ENCODE data around the gene LHX8.

LHX8 gene

GRCh38 chr1:75198761-75199160, 64.6 kb downstream of the LHX8 start:
- H2AFZ ChIP-seq (ENCODE audit: low read depth, low read length, severe bottlenecking) = no peak overlapping the region

DNA sequence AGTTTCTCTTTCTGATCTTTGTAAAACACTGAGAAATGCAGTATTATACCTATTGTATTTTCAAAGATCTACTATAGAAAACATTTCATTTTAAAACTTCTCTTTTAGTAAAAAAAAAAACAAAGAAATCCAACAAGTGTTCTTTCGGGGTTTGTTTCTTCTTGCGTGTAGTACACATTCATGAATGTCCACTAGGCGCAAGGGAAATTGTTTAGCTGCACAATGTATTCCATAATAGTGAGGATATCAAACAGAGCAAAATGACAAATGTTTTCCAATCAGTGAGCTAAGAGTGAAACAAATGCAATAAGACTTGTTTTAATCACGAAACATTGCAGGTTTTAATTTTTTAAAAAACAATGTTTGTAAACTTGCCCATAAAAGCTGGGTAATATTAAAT, 68.6 kb downstream of the LHX8 start:
- no peak overlapping the region for H3K4me3 ChIP-seq (ENCODE audit: insufficient read depth, low read length, poor library complexity, severe bottlenecking)
- H4K20me1 ChIP-seq (ENCODE audit: low read depth, low read length) = no peaks in the 10 kb centered on the region
- no peaks in the 10 kb centered on the region for H3K27me3 ChIP-seq (ENCODE audit: low read length)
- H3K9me3 ChIP-seq (ENCODE audit: insufficient read depth, low read length) = no peaks in the 10 kb centered on the region
- H3K79me2 ChIP-seq (ENCODE audit: insufficient read depth, low read length) = no peaks in the 10 kb centered on the region
- no peaks in the 10 kb centered on the region for H3K9me2 ChIP-seq (replicated peaks; ENCODE audit: insufficient read depth, low read length)
- no peak overlapping the region for H2AFZ ChIP-seq (ENCODE audit: low read depth, low read length, severe bottlenecking)
- no peaks in the 10 kb centered on the region for H3F3A ChIP-seq (ENCODE audit: insufficient read depth)
- no peaks in the 10 kb centered on the region for H3K36me3 ChIP-seq (ENCODE audit: low read length)
- no peak overlapping the region for H3K27ac ChIP-seq (ENCODE audit: low read depth, low read length)
- H3K9ac ChIP-seq (ENCODE audit: low read length) = no peak overlapping the region
- no peak overlapping the region for H3K4me2 ChIP-seq (ENCODE audit: low read depth, low read length, poor library complexity, severe bottlenecking)
- TF ChIP-seq EZH2phosphoT487 (conservative IDR thresholded peaks at IDR 0.05; ENCODE audit: low read length) = no peak
- TF ChIP-seq, protein P1, sequence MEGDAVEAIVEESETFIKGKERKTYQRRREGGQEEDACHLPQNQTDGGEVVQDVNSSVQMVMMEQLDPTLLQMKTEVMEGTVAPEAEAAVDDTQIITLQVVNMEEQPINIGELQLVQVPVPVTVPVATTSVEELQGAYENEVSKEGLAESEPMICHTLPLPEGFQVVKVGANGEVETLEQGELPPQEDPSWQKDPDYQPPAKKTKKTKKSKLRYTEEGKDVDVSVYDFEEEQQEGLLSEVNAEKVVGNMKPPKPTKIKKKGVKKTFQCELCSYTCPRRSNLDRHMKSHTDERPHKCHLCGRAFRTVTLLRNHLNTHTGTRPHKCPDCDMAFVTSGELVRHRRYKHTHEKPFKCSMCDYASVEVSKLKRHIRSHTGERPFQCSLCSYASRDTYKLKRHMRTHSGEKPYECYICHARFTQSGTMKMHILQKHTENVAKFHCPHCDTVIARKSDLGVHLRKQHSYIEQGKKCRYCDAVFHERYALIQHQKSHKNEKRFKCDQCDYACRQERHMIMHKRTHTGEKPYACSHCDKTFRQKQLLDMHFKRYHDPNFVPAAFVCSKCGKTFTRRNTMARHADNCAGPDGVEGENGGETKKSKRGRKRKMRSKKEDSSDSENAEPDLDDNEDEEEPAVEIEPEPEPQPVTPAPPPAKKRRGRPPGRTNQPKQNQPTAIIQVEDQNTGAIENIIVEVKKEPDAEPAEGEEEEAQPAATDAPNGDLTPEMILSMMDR (IDR thresholded peaks at IDR 0.05; ENCODE audit: insufficient read depth, low read length, poor library complexity, severe bottlenecking) = no peak

More at GRCh38 chr1:75198761-75199160, 64.6 kb downstream of the LHX8 start:
- H3K36me3 ChIP-seq (ENCODE audit: low read length) = no peaks in the 10 kb centered on the region
- H3K27ac ChIP-seq (ENCODE audit: low read depth, low read length) = no peak overlapping the region
- TF ChIP-seq, protein P1 (IDR thresholded peaks at IDR 0.05; ENCODE audit: insufficient read depth, low read length, poor library complexity, severe bottlenecking) = no peak
- TF ChIP-seq EZH2phosphoT487 (conservative IDR thresholded peaks at IDR 0.05; ENCODE audit: low read length) = no peak
- H3K79me2 ChIP-seq (ENCODE audit: insufficient read depth, low read length) = no peaks in the 10 kb centered on the region
- H3F3A ChIP-seq (ENCODE audit: insufficient read depth) = no peaks in the 10 kb centered on the region
- no peak overlapping the region for H3K4me2 ChIP-seq (ENCODE audit: low read depth, low read length, poor library complexity, severe bottlenecking)
- H3K9me2 ChIP-seq (replicated peaks; ENCODE audit: insufficient read depth, low read length) = no peaks in the 10 kb centered on the region
- no peaks in the 10 kb centered on the region for H4K20me1 ChIP-seq (ENCODE audit: low read depth, low read length)
- no peak overlapping the region for H3K9ac ChIP-seq (ENCODE audit: low read length)
- no peaks in the 10 kb centered on the region for H3K9me3 ChIP-seq (ENCODE audit: insufficient read depth, low read length)
- H3K4me3 ChIP-seq (ENCODE audit: insufficient read depth, low read length, poor library complexity, severe bottlenecking) = no peak overlapping the region
- no peaks in the 10 kb centered on the region for H3K27me3 ChIP-seq (ENCODE audit: low read length)

DNA sequence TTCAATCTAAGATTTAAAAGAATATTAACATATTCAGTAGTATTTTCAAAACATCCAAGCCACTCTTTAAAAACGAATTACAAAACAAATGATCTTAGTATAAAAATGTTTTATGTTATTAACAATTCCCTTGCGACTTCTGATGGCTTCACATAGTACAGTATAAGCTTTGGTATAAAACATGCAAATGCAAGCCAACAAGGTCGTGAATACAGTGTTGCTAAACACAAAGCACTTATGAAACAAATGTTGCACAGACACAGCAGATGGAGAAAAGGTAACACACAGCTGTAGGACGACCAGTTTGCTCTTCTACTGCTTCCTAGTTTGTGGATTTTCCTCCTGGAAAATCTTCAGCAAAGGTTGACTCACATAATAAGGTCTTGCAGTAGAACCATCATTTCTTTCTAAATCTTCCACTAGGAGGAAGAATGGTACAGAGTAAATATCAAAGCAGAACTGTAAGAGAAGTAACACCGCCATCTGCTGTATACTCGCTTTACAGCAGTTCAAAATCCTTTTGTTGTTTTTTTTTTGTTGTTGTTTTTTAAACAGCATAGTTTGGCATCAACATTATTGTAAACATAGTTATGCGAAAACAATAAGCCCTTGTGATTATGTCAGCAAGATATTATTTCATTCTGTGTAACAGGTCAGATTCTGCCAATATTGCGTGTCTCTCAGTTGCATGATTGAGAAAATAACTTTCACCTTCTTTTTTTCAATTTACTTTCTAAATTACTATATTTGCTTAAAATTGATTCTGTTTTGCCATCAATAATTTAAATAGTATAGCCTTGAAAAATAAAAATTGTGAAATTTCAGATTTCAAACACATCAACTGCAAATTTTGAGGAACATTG, 69.5 kb downstream of the LHX8 start:
- Histone ChIP-seq H3K27ac (ENCODE audit: low read depth, low read length) (no peak overlapping the region), H3K9ac (ENCODE audit: low read length) (no peak overlapping the region), H3K36me3 (ENCODE audit: low read length) (no peaks in the 10 kb centered on the region), H3K79me2 (ENCODE audit: insufficient read depth, low read length) (no peaks in the 10 kb centered on the region), H2AFZ (ENCODE audit: low read depth, low read length, severe bottlenecking) (no peak overlapping the region), H3K9me2 (replicated peaks; ENCODE audit: insufficient read depth, low read length) (no peaks in the 10 kb centered on the region), H3K4me3 (ENCODE audit: insufficient read depth, low read length, poor library complexity, severe bottlenecking) (no peak overlapping the region), H3K27me3 (ENCODE audit: low read length) (no peaks in the 10 kb centered on the region), H3K4me2 (ENCODE audit: low read depth, low read length, poor library complexity, severe bottlenecking) (peak overlapping the region; percentile 23), H4K20me1 (ENCODE audit: low read depth, low read length) (no peaks in the 10 kb centered on the region), H3F3A (ENCODE audit: insufficient read depth) (no peaks in the 10 kb centered on the region), H3K9me3 (ENCODE audit: insufficient read depth, low read length) (no peaks in the 10 kb centered on the region)
- TF ChIP-seq EZH2phosphoT487 (conservative IDR thresholded peaks at IDR 0.05; ENCODE audit: low read length) = no peak
- TF ChIP-seq, protein P1 (IDR thresholded peaks at IDR 0.05; ENCODE audit: insufficient read depth, low read length, poor library complexity, severe bottlenecking) = peak; percentile 70

Measured in SU-DHL-6 (cell line).